Endothelial cell of umbilical vein (primary cell): Measurements from ENCODE around the gene SLF2. TPM values are rescaled to one million over a fixed set of nuclear protein-coding genes. Genes with fewer than 3 reads are reported as not detected.

Experiments
- BruUV-seq: library from RNA; stranded (reverse); fragments of 400-500 nt; replicated peaks from 2 replicates; lab custom pipeline; 2021; lab: Mats Ljungman, UMichigan
- CTCF ChIA-PET: fragments of 300-600, 350-600 bp; sonication (Branson Sonifier 250); formaldehyde crosslinking; loops from one replicate; lab custom pipeline; 2021; ENCODE audit warnings: antibody characterized with exemption, inconsistent platforms; lab: Charles Lee
- POLR2A ChIA-PET: fragments of 300-600, 350-600 bp; sonication (Branson Sonifier 250); formaldehyde crosslinking; loops from one replicate; lab custom pipeline; 2021; ENCODE audit warnings: antibody characterized with exemption, inconsistent platforms; lab: Charles Lee
- DNase-seq: peaks from one replicate; pipeline ENCODE4 v3.0.0-alpha.2; 2011; ENCODE audit warnings: low read depth, low spot score
- FAIRE-seq: peaks from 2 replicates; lab custom pipeline; 2011; peaks lifted over from hg19 to GRCh38; lab: Jason Lieb, UNC
- H2AFZ ChIP-seq: 2 replicates; pipeline ENCODE4 v1.6.0; 2012; ENCODE audit warnings: low read depth, low read length, control low read depth, inconsistent platforms
- H3K27ac ChIP-seq: 2 replicates; pipeline ENCODE4 v1.5.1; 2011; ENCODE audit warnings: low read depth, mild to moderate bottlenecking, control low read depth, low read length, moderate library complexity; ENCODE audit not compliant: insufficient read depth
- H3K27me3 ChIP-seq, 2 experiments: 2 replicates each; pipeline versions ENCODE4 v1.6.0 to v1.6.1; 2011; ENCODE audit warnings: low read length in 2 of 2, mixed read lengths in 1 of 2; ENCODE audit not compliant: control insufficient read depth in 2 of 2, insufficient read depth in 2 of 2
- H3K36me3 ChIP-seq, 2 experiments: 2 replicates in 1 of 2; 3 replicates in 1 of 2; pipeline ENCODE4 v1.5.1; 2011; ENCODE audit warnings: low read length in 2 of 2, mild to moderate bottlenecking in 1 of 2, moderate library complexity in 1 of 2; ENCODE audit not compliant: control insufficient read depth in 2 of 2, insufficient read depth in 2 of 2; ENCODE audit errors: extremely low read depth in 1 of 2
- H3K4me1 ChIP-seq: 3 replicates; pipeline ENCODE4 v1.5.1; 2011; ENCODE audit warnings: mild to moderate bottlenecking, low read length; ENCODE audit not compliant: control insufficient read depth, insufficient read depth; ENCODE audit errors: extremely low read depth
- H3K4me2 ChIP-seq: 2 replicates; pipeline ENCODE4 v1.6.1; 2011; ENCODE audit warnings: low read length, control low read depth, mixed read lengths; ENCODE audit not compliant: insufficient read depth
- H3K4me3 ChIP-seq, 3 experiments: fragments of 200-600 bp in 1 of 3; sonication (generic), shearing (Covaris generic) in 1 of 3; replicated peaks in 1 of 3; 2 replicates each; pipeline ENCODE4 v1.5.1; 2011 to 2016; ENCODE audit warnings: control low read depth in 3 of 3, low read length in 3 of 3, mild to moderate bottlenecking in 2 of 3, inconsistent platforms in 1 of 3, low read depth in 1 of 3, moderate library complexity in 1 of 3; ENCODE audit not compliant: insufficient read depth in 1 of 3
- H3K79me2 ChIP-seq: 2 replicates; pipeline ENCODE4 v1.6.0; 2012; ENCODE audit warnings: low read length, inconsistent platforms; ENCODE audit not compliant: control insufficient read depth, insufficient read depth
- H3K9ac ChIP-seq: replicated peaks from 2 replicates; pipeline ENCODE3; 2011; ENCODE audit warnings: low read length, control low read depth; ENCODE audit not compliant: insufficient read depth; ENCODE audit errors: extremely low read depth
- H3K9me1 ChIP-seq: replicated peaks from 3 replicates; pipeline ENCODE4 v1.6.0; 2011; ENCODE audit warnings: mild to moderate bottlenecking, low read length; ENCODE audit not compliant: control insufficient read depth, insufficient read depth; ENCODE audit errors: extremely low read depth
- H3K9me3 ChIP-seq: replicated peaks from 2 replicates; pipeline ENCODE4 v1.5.1; 2012; ENCODE audit warnings: low read length, inconsistent platforms; ENCODE audit not compliant: control insufficient read depth, insufficient read depth
- H4K20me1 ChIP-seq: replicated peaks from 2 replicates; pipeline ENCODE3; 2011; ENCODE audit warnings: mild to moderate bottlenecking, low read length; ENCODE audit not compliant: control insufficient read depth, insufficient read depth; ENCODE audit errors: extremely low read depth
- CTCF ChIP-seq, 2 donors: IDR thresholded peaks; 1 replicate in 1 of 2; 2 replicates in 1 of 2; pipeline ENCODE4 v1.5.1; 2011; ENCODE audit warnings: low read length in 2 of 2, mild to moderate bottlenecking in 2 of 2, moderate library complexity in 2 of 2, control low read depth in 1 of 2, inconsistent platforms in 1 of 2, low read depth in 1 of 2; ENCODE audit not compliant: insufficient read depth in 1 of 2; ENCODE audit errors: extremely low read depth in 1 of 2
- EZH2 ChIP-seq: IDR thresholded peaks from 2 replicates; pipeline ENCODE4 v1.6.1; 2012; ENCODE audit warnings: borderline replicate concordance, low read depth, mild to moderate bottlenecking, moderate library complexity, low read length, inconsistent platforms; ENCODE audit not compliant: severe bottlenecking
- FOS ChIP-seq: IDR thresholded peaks from 2 replicates; pipeline ENCODE4 v1.6.1; 2011; ENCODE audit warnings: mild to moderate bottlenecking, low read length, moderate library complexity, borderline replicate concordance; ENCODE audit not compliant: insufficient read depth
- GATA2 ChIP-seq: IDR thresholded peaks from 2 replicates; pipeline ENCODE4 v1.7.0; 2011; ENCODE audit warnings: low read depth, mild to moderate bottlenecking, moderate library complexity, mixed read lengths, low read length; ENCODE audit not compliant: insufficient read length, insufficient read depth
- JUN ChIP-seq: IDR thresholded peaks from 2 replicates; pipeline ENCODE4 v1.6.1; 2011; ENCODE audit warnings: borderline replicate concordance, low read depth; ENCODE audit not compliant: insufficient read length, insufficient read depth
- MYC ChIP-seq: IDR thresholded peaks from one replicate; pipeline ENCODE4 v1.6.1; 2011; ENCODE audit warnings: mild to moderate bottlenecking, low read depth, low read length
- POLR2A ChIP-seq: IDR thresholded peaks from 2 replicates; pipeline ENCODE4 v1.6.1; 2012; ENCODE audit warnings: low read depth, mild to moderate bottlenecking, control low read depth, low read length
- POLR2AphosphoS5 ChIP-seq: IDR thresholded peaks from 2 replicates; pipeline ENCODE4 v1.6.1; 2012; ENCODE audit warnings: low read depth, mild to moderate bottlenecking, control low read depth, low read length, moderate library complexity; ENCODE audit not compliant: insufficient read depth
- dilution Hi-C: fragments of 300-500 bp; cut with MboI; formaldehyde crosslinking; loops from one replicate; pipeline ENCODE4 v1.15.0; 2019; ENCODE audit warnings: low sequenced_read_pairs; ENCODE audit not compliant: extremely low pct_ligation_motif_present
- intact Hi-C: fragments of 100-400 bp; cut with micrococcal nuclease; formaldehyde crosslinking; loops from one replicate; pipeline ENCODE4 v1.10.0; 2022
- polyA plus RNA-seq, 4 experiments: library from polyadenylated mRNA; depleted of rRNA in 3 of 4; stranded (reverse) in 3 of 4; unstranded in 1 of 4; fragments of >200 nt; gene quantifications; 2 replicates each; pipeline versions ENCODE4 v1.2.1 to v1.2.3, GENCODE V29; 2011 to 2012; ENCODE audit warnings: missing spikeins in 1 of 4
- total RNA-seq: library from RNA; stranded (reverse); gene quantifications from 2 replicates; pipeline ENCODE4 v1.2.3, GENCODE V29; 2021
- TF ChIP-seq, protein P1 (sequence below): IDR thresholded peaks from 2 replicates; pipeline ENCODE4 v1.6.1; 2011; ENCODE audit not compliant: insufficient read depth, insufficient read length

The SLF2 gene
- total and polyA plus RNA-seq, 2 donors (not counting 3 experiments of a cell fraction or from before 2014, with no cell fraction given): 7.5 to 35.5 TPM

DNA sequence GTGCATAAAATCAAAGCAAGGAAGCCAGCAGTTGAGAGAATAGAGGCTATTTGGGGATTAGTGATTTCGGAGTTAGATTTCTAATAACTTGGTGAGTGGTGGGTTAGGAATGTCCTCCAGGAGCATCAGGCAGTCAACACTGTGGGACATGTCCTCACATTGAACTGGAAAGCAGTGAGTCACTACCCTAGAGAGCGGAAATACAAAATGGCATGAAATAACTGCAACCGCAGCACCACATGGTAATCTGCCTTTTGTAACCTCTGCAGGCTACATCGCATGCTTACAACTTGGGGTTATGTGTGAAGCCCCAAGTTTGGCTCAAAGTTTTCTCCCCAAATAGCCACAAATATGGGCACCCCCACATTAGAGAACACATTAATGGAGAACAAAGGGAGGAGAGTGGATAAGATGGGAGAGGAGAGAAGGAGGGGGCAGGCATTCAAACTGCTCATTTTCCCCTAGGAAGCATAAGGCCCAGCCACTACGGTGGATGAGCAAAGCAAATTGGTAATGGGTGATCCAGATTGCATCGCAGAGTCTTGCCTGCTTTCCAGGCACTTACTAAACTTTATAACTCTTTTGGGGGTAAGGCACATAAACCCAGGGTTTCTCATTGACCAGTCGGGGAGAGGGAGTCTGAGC is 22.0 kb upstream of the SLF2 start:
- Histone ChIP-seq H3K4me1 (peaks cover 16% of the 10 kb centered on the region), H3K9me1 (no peaks in the 10 kb centered on the region), H3K4me2 (peak overlapping the region; percentile 46), H3K36me3 (no peaks in the 10 kb centered on the region), H3K9ac (peak overlapping the region; percentile 53), H3K79me2 (no peaks in the 10 kb centered on the region), H3K27me3 (peaks cover 15 to 30% of the 10 kb centered on the region in 2 experiments), H2AFZ (peak overlapping the region; percentile 74), H3K4me3 (no peak overlapping the region), H3K27ac (peak overlapping the region; percentile 86), H4K20me1 (no peaks in the 10 kb centered on the region), H3K9me3 (no peaks in the 10 kb centered on the region)
- peak; percentile 64 for DNase-seq
- peak; percentile 74 for FAIRE-seq
- TF ChIP-seq FOS (peak; percentile 39), JUN (peak; percentile 75), POLR2AphosphoS5 (no peak), GATA2 (no peak), EZH2 (no peak), MYC (peak; percentile 58), POLR2A (no peak), CTCF (IDR thresholded peaks at IDR 0.05; ENCODE audit: extremely low read depth in 1 of 2, insufficient read depth in 1 of 2, low read depth in 1 of 2, low read length in 2 of 2) (no peak)
- TF ChIP-seq, protein P1, sequence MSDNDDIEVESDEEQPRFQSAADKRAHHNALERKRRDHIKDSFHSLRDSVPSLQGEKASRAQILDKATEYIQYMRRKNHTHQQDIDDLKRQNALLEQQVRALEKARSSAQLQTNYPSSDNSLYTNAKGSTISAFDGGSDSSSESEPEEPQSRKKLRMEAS: peak; percentile 40
- no TSS peak for BruUV-seq
- intact Hi-C loops (loop anchor here (1.0 kb wide), 1 partner anchor 22 kb away; the partner anchor contains the start of gene SLF2), dilution Hi-C loops (no loop called here)
- POLR2A ChIA-PET: no interaction called here
- CTCF ChIA-PET: interaction anchor here (0.7 kb wide), 1 partner anchor 15 kb away, joined by 3 read pairs; no protein-coding TSS in a partner anchor
